ENCODE data around the gene RPL29. TPM values are rescaled to one million over a fixed set of nuclear protein-coding genes. Genes with fewer than 3 reads are reported as not detected.

The RPL29 gene
- total RNA-seq, 6 donors from 2014 or later, result 306 to 1,159 (median 770) TPM

GRCh38 chr3:52004906-52005395 is 9.3 kb upstream of the RPL29 start:
- Histone ChIP-seq H3K27me3 (no peaks in the 10 kb centered on the region), H3K4me1 (peaks cover 19 to 36% (median 26%) of the 10 kb centered on the region in 4 donors), H3K27ac (peak overlapping the region; percentile 71 to 86 (median 78)), H3K36me3 (no peaks in the 10 kb centered on the region), H3K9me3 (no peaks in the 10 kb centered on the region), H3K4me3 (no peak overlapping the region)
- TF ChIP-seq EP300 (IDR thresholded peaks at IDR 0.05), result no peak
- TF ChIP-seq POLR2A (IDR thresholded peaks at IDR 0.05), result no peak
- no peak for TF ChIP-seq CTCF (IDR thresholded peaks at IDR 0.05)
- no peak for TF ChIP-seq POLR2AphosphoS5 (IDR thresholded peaks at IDR 0.05)
- WGBS, 2 donors, result 89 to 100% methylated on average over 1 to 4 of the region's 4 CpGs
- DNase-seq (no peak), ATAC-seq (ENCODE audit: low FRiP score in 2 of 2) (no peak)

DNA sequence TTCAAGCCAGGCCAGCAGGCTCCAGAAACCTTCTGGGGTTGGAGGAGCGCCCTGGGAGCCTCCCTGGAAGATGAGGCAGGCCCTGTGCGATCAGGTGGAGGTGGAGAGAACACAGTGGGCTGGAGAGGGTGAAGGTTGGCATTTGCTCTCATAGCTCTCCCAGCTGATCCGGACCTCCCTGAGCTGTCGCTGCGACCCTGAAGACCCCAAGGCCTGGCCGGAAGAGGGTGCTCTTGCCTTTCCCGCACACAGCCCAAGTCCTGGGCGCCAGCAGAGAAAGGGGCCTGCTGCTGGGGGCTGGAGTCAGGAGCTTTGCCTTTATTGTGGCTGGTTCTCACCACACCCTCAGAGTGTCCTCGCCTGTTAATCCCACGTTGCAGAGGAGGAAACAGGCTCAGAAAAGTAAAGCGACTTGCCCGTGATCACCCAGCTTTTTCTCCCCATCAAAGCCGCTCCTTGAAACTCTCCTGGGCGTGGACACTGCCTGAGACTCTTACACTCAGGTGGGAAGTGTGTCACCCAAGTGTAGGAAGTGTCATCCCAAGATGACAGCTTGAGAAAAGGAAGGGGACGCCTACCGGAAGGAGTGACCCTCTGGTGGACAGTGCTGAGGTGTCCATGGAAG is 8.6 kb upstream of the RPL29 start:
- WGBS, 2 donors, result 64 to 66% methylated on average over 8 to 16 of the region's 16 CpGs
- DNase-seq (no peak), ATAC-seq (ENCODE audit: low FRiP score in 2 of 2) (peak in 1 of 2 donors; percentile 27)
- TF ChIP-seq POLR2AphosphoS5 (IDR thresholded peaks at IDR 0.05), result no peak
- no peak for TF ChIP-seq EP300 (IDR thresholded peaks at IDR 0.05)
- peak; percentile 27 to 60 (median 50) for TF ChIP-seq CTCF (IDR thresholded peaks at IDR 0.05)
- H3K27ac ChIP-seq, result peak overlapping the region; percentile 71 to 86 (median 78)
- H3K36me3 ChIP-seq, result no peaks in the 10 kb centered on the region
- no peaks in the 10 kb centered on the region for H3K27me3 ChIP-seq
- H3K4me3 ChIP-seq, result no peak overlapping the region
- H3K9me3 ChIP-seq, result no peaks in the 10 kb centered on the region
- peaks cover 19 to 36% (median 26%) of the 10 kb centered on the region in 4 donors for H3K4me1 ChIP-seq

DNA sequence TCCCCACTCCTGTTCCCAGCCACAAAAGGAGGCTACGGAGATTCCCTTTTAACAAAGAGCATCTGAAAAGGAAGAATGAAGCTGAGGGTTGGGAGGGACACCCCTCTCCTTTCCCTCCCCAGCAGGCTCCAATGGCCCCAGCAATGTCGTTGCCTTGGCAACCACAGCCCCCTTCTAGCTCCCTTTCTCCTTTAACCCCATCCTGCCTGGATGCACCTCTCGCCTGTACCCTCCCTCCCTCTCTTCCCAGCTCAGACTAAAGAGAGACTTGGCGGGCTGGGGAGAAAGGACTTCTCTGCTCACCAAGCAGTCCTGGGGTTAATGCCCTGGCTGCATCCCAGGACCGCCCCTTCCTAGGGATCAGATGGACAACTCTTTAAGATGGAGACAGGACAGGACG is 7.1 kb upstream of the RPL29 start:
- TF ChIP-seq POLR2AphosphoS5 (IDR thresholded peaks at IDR 0.05) (no peak), CTCF (IDR thresholded peaks at IDR 0.05) (no peak), EP300 (IDR thresholded peaks at IDR 0.05) (no peak), POLR2A (IDR thresholded peaks at IDR 0.05) (no peak)
- no peaks in the 10 kb centered on the region for H3K27me3 ChIP-seq
- DNase-seq, result no peak
- H3K4me1 ChIP-seq, result peaks cover 19 to 36% (median 26%) of the 10 kb centered on the region in 4 donors
- H3K9me3 ChIP-seq, result no peaks in the 10 kb centered on the region
- 74 to 83% methylated on average over 6 of the region's 6 CpGs for WGBS, 2 donors
- ATAC-seq (ENCODE audit: low FRiP score in 2 of 2), result no peak
- no peak overlapping the region for H3K27ac ChIP-seq
- no peaks in the 10 kb centered on the region for H3K36me3 ChIP-seq
- no peak overlapping the region for H3K4me3 ChIP-seq

DNA sequence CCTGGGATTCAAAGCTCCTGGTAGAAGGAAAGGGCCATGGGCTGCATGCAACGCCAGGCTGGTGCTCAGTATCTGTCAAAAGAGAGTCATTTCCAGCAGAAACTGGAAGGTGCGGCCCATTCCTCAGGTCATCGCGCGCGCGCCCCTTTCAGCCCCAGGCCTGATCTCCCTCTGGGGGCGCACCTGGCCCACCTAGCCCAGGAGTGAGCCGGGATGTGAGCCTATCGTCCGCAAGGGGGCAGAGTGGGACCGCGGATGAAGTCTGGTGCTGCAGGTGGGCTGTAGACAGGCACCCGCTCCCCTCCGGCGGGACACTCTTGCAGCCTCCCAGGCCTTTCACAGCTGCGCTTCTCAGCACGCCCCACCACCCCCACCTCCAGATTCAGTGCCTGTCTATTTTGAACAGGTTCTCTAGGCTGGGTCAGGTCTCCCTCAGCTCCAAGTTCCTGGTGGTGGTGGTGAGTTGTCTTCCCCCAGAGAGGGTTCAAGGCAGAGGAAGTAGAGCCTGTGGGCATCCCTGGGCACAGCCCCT is 5.8 kb upstream of the RPL29 start:
- ATAC-seq (ENCODE audit: low FRiP score in 2 of 2) (peak; percentile 68 to 82), DNase-seq (peak; percentile 75 to 87)
- WGBS, 2 donors, result 2 to 3% methylated on average over 5 to 18 of the region's 18 CpGs
- no peaks in the 10 kb centered on the region for H3K27me3 ChIP-seq
- H3K36me3 ChIP-seq, result no peaks in the 10 kb centered on the region
- peaks cover 19 to 36% (median 24%) of the 10 kb centered on the region in 4 donors for H3K4me1 ChIP-seq
- H3K9me3 ChIP-seq, result no peaks in the 10 kb centered on the region
- peak overlapping the region in 1 of 4 donors; percentile 23 for H3K27ac ChIP-seq
- peak; percentile 81 to 97 (median 96) for TF ChIP-seq CTCF (IDR thresholded peaks at IDR 0.05)
- no peak for TF ChIP-seq POLR2AphosphoS5 (IDR thresholded peaks at IDR 0.05)
- no peak overlapping the region for H3K4me3 ChIP-seq

Data from upper lobe of left lung (tissue), 6 donors.